ENCODE results near the gene DDX43.

GRCh38 chr6:73418081-73418741, 23.6 kb downstream of the DDX43 start:
- no peak for TF ChIP-seq SNAI2 (CRISPR knock-in tag; IDR thresholded peaks at IDR 0.05)
- no peak for TF ChIP-seq CSRNP3 (CRISPR knock-in tag; IDR thresholded peaks at IDR 0.05)
- TF ChIP-seq ARNTL (CRISPR knock-in tag; IDR thresholded peaks at IDR 0.05; ENCODE audit: borderline replicate concordance, low read depth): no peak
- no peak for TF ChIP-seq ZFP30 (CRISPR knock-in tag; IDR thresholded peaks at IDR 0.05)
- TF ChIP-seq TSHZ2 (CRISPR knock-in tag; IDR thresholded peaks at IDR 0.05): no peak
- no peak for TF ChIP-seq ZNF70 (CRISPR knock-in tag; IDR thresholded peaks at IDR 0.05)
- no peak for TF ChIP-seq PPARA (CRISPR knock-in tag; IDR thresholded peaks at IDR 0.05; ENCODE audit: borderline replicate concordance)
- no peak for TF ChIP-seq POU6F1 (CRISPR knock-in tag; IDR thresholded peaks at IDR 0.05; ENCODE audit: borderline replicate concordance, low read depth)
- TF ChIP-seq OSR1 (CRISPR knock-in tag; IDR thresholded peaks at IDR 0.05): no peak
- no peak for TF ChIP-seq PATZ1 (CRISPR knock-in tag; IDR thresholded peaks at IDR 0.05; ENCODE audit: borderline replicate concordance)
- no peak for TF ChIP-seq ZFP3 (CRISPR knock-in tag; IDR thresholded peaks at IDR 0.05)
